HEK293T (cell line): Measurements from ENCODE around the gene COMMD3.
A peak's percentile ranks its signal among the peaks of the same experiment; 100 is the strongest.

Experiments
- CTCF ChIA-PET: fragments of 350-600 bp; formaldehyde crosslinking; extraction: SDS; loops from one replicate; lab custom pipeline; 2021; ENCODE audit warnings: antibody characterized with exemption, inconsistent platforms; lab: Yijun Ruan, JAX
- POLR2A ChIA-PET: fragments of 350-600 bp; formaldehyde crosslinking; extraction: SDS; loops from one replicate; lab custom pipeline; 2020; ENCODE audit warnings: antibody characterized with exemption, inconsistent platforms; lab: Yijun Ruan, JAX
- DNase-seq: peaks from one replicate; pipeline ENCODE4 v3.0.0; 2012; ENCODE audit warnings: mixed read lengths; ENCODE audit errors: extremely low spot score
- ARNT ChIP-seq: fragments of 450-650 bp; IDR thresholded peaks from 2 replicates; pipeline ENCODE4 v1.6.1; 2017; ENCODE audit warnings: mild to moderate bottlenecking
- BHLHE40 ChIP-seq: fragments of 450-650 bp; IDR thresholded peaks from 2 replicates; pipeline ENCODE4 v1.6.1; 2016; ENCODE audit warnings: mild to moderate bottlenecking, moderate library complexity, borderline replicate concordance
- CTBP1 ChIP-seq: fragments of 450-650 bp; IDR thresholded peaks from 2 replicates; pipeline ENCODE4 v1.6.1; 2016; ENCODE audit warnings: borderline replicate concordance
- ELF4 ChIP-seq: fragments of 450-650 bp; IDR thresholded peaks from 2 replicates; pipeline ENCODE4 v1.6.1; 2017; ENCODE audit warnings: antibody characterized with exemption
- FOXA1 ChIP-seq: fragments of 450-650 bp; IDR thresholded peaks from 2 replicates; pipeline ENCODE4 v1.6.1; 2016; ENCODE audit warnings: mild to moderate bottlenecking
- FOXK2 ChIP-seq: fragments of 450-650 bp; IDR thresholded peaks from 2 replicates; pipeline ENCODE4 v1.6.1; 2016; ENCODE audit warnings: mild to moderate bottlenecking
- FOXM1 ChIP-seq: fragments of 450-650 bp; IDR thresholded peaks from 2 replicates; pipeline ENCODE4 v1.6.1; 2017; ENCODE audit warnings: mild to moderate bottlenecking, borderline replicate concordance
- HDGF ChIP-seq: fragments of 450-650 bp; IDR thresholded peaks from 2 replicates; pipeline ENCODE4 v1.6.1; 2017; ENCODE audit warnings: antibody characterized with exemption, borderline replicate concordance
- L3MBTL2 ChIP-seq: fragments of 450-650 bp; conservative IDR thresholded peaks from 2 replicates; pipeline ENCODE4 v1.6.1; 2016; ENCODE audit warnings: mild to moderate bottlenecking
- LEF1 ChIP-seq: fragments of 450-650 bp; IDR thresholded peaks from 2 replicates; pipeline ENCODE4 v1.6.1; 2017; ENCODE audit warnings: mild to moderate bottlenecking, borderline replicate concordance
- NFRKB ChIP-seq: fragments of 450-650 bp; IDR thresholded peaks from 2 replicates; pipeline ENCODE4 v1.6.1; 2016; ENCODE audit warnings: mild to moderate bottlenecking, moderate library complexity
- SP1 ChIP-seq: fragments of 450-650 bp; IDR thresholded peaks from 2 replicates; pipeline ENCODE4 v1.6.1; 2017
- SUZ12 ChIP-seq: fragments of 450-650 bp; IDR thresholded peaks from 2 replicates; pipeline ENCODE4 v1.6.1; 2016; ENCODE audit warnings: mild to moderate bottlenecking
- TARDBP ChIP-seq: fragments of 450-650 bp; IDR thresholded peaks from 2 replicates; pipeline ENCODE4 v1.6.1; 2016
- ZNF384 ChIP-seq: fragments of 450-650 bp; IDR thresholded peaks from 2 replicates; pipeline ENCODE4 v1.6.1; 2016
- TF ChIP-seq, protein P1 (sequence below): fragments of 450-650 bp; IDR thresholded peaks from 2 replicates; pipeline ENCODE4 v1.6.1; 2016

COMMD3 gene

DNA sequence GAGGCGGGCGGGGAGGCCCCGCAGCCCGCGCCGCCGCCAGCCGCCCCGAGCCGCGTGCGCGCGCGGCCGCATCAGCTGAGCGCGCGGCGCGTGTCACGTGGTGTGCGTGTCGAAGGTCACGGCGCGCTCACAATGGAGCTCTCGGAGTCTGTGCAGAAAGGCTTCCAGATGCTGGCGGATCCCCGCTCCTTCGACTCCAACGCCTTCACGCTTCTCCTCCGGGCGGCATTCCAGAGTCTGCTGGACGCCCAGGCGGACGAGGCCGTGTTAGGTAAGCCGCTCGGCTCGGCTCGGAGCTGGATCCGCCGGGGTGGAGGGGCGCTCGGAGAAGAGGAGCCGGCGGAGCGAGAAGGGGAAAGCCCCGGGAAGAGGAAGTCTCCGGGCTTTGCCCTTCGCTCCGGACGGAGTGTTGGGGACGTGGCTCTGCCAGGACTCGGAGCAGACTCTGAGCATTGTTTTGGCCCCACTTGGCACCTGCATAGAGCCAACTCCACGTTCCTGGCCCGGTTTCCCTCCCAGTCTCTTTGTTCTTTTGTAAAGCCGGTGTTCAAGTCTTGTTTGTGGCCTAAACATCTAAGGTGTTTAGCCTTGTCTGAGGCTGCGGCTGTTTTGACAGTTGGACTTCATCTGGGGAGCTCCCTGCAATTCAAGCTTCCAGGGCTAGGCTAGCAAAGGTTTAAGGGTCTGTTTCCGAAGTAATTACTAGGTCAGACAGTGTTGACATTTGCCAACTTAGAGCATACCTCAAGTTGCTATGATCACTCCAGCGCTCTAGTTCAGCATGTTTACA, at the start of gene COMMD3:
Gene COMMD3 (plus strand): TSS at position 103 of the 790 bp plus-strand sequence. CDS start 30 bp downstream, at position 133.
- TF ChIP-seq L3MBTL2 (peak; percentile 74), ZNF384 (no peak), FOXK2 (no peak), CTBP1 (no peak), SUZ12 (no peak), NFRKB (no peak), ARNT (0 out of 2 replicates have a peak, but pooled peaks have one; percentile 54), SP1 (no peak), LEF1 (no peak), ELF4 (no peak), FOXA1 (no peak), FOXM1 (no peak)
- CTCF ChIA-PET: interaction anchor here (0.6 kb wide), 1 partner anchor 808 kb away, joined by 3 read pairs; no protein-coding TSS in a partner anchor
- peak; percentile 67 for DNase-seq
- POLR2A ChIA-PET: interaction anchor here (0.6 to 4.2 kb wide), 31 partner anchors 8 to 638 kb away, joined by 3 to 50 read pairs (median 5); partner anchors contain the start of gene DNAJC1

DNA sequence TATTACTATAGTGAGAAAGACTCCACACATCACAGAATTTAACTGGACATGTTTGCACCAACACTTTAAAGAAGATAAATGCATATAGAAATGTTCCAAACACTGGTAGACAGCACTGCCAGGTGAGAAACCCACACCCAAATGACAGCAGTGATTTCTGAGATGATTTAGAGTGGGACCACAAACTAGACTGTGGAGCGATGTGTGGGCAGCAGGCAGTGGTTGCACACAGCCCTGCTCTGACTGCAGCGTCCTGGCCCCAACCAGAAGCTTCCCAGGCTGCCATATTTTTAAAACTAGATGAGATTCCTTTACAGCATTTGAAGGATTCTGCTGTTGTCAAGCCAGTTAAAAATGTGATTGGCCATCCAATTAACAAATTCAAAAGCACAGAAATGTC, 47.7 kb upstream of the COMMD3 start:
- ChIA-PET POLR2A (no interaction called here), CTCF (interaction anchor here (0.6 kb wide), 1 partner anchor 413 kb away, joined by 3 read pairs; no protein-coding TSS in a partner anchor)
- DNase-seq: no peak
- TF ChIP-seq ZNF384: no peak
- no peak for TF ChIP-seq FOXA1
- TF ChIP-seq TARDBP: no peak
- TF ChIP-seq HDGF: no peak
- TF ChIP-seq FOXM1: no peak
- no peak for TF ChIP-seq FOXK2
- no peak for TF ChIP-seq CTBP1
- no peak for TF ChIP-seq BHLHE40
- TF ChIP-seq SUZ12: no peak
- no peak for TF ChIP-seq L3MBTL2
- TF ChIP-seq, protein P1, sequence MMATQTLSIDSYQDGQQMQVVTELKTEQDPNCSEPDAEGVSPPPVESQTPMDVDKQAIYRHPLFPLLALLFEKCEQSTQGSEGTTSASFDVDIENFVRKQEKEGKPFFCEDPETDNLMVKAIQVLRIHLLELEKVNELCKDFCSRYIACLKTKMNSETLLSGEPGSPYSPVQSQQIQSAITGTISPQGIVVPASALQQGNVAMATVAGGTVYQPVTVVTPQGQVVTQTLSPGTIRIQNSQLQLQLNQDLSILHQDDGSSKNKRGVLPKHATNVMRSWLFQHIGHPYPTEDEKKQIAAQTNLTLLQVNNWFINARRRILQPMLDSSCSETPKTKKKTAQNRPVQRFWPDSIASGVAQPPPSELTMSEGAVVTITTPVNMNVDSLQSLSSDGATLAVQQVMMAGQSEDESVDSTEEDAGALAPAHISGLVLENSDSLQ: no peak
- TF ChIP-seq NFRKB: no peak
- TF ChIP-seq ARNT: no peak
- TF ChIP-seq LEF1: no peak
- no peak for TF ChIP-seq ELF4
- no peak for TF ChIP-seq SP1

- no peak for DNase-seq
- ChIA-PET POLR2A (no interaction called here), CTCF (interaction anchor here (0.8 kb wide), 1 partner anchor 242 kb away, joined by 3 read pairs; no protein-coding TSS in a partner anchor)
- no peak for TF ChIP-seq BHLHE40
- no peak for TF ChIP-seq CTBP1
- TF ChIP-seq, protein P1: no peak
These were observed 44.4 kb upstream of the COMMD3 start for GRCh38 chr10:22271786-22272185.

- CTCF ChIA-PET: no interaction called here
- DNase-seq: no peak
- TF ChIP-seq SUZ12: no peak
- no peak for TF ChIP-seq ZNF384
- no peak for TF ChIP-seq LEF1
- TF ChIP-seq L3MBTL2: no peak
- TF ChIP-seq HDGF: no peak
- TF ChIP-seq SP1: no peak
- POLR2A ChIA-PET: no interaction called here
These were observed 37.8 kb upstream of the COMMD3 start for GRCh38 chr10:22278441-22278782.

GRCh38 chr10:22280078-22280477, 36.1 kb upstream of the COMMD3 start:
- POLR2A ChIA-PET: no interaction called here
- TF ChIP-seq ARNT (no peak), L3MBTL2 (no peak), FOXM1 (no peak), CTBP1 (no peak), BHLHE40 (no peak), ZNF384 (no peak), ELF4 (no peak), LEF1 (no peak), SUZ12 (no peak), HDGF (no peak), NFRKB (no peak), FOXA1 (no peak), SP1 (no peak), TARDBP (no peak)
- TF ChIP-seq, protein P1: no peak
- peak; percentile 11 for DNase-seq
- CTCF ChIA-PET: no interaction called here

GRCh38 chr10:22285130-22285529, 31.1 kb upstream of the COMMD3 start:
- POLR2A ChIA-PET: no interaction called here
- CTCF ChIA-PET: interaction anchor here (0.7 kb wide), 1 partner anchor 91 kb away, joined by 3 read pairs; no protein-coding TSS in a partner anchor
- no peak for DNase-seq
- TF ChIP-seq, protein P1: no peak
- TF ChIP-seq FOXA1 (no peak), TARDBP (no peak)
